Keratinocyte (primary cell): ENCODE data around the gene TC2N. TPM values are rescaled to one million over a fixed set of nuclear protein-coding genes. Genes with fewer than 3 reads are reported as not detected.

ENCODE experiments used
- DNase-seq: peaks from one replicate; pipeline ENCODE4 v3.0.0-alpha.2; 2011; ENCODE audit warnings: low read depth, missing footprints, low spot score
- FAIRE-seq: peaks from 2 replicates; lab custom pipeline; 2011; peaks lifted over from hg19 to GRCh38; lab: Jason Lieb, UNC
- H2AFZ ChIP-seq: 2 replicates; pipeline ENCODE4 v1.6.0; 2012; ENCODE audit warnings: low read length, control low read depth, inconsistent platforms; ENCODE audit not compliant: control insufficient read depth
- H3K27ac ChIP-seq: 2 replicates; pipeline ENCODE4 v1.5.1; 2011; ENCODE audit warnings: low read length; ENCODE audit not compliant: control insufficient read depth, insufficient read depth
- H3K27me3 ChIP-seq: 3 replicates; pipeline ENCODE4 v1.6.0; 2011; ENCODE audit warnings: low read length; ENCODE audit not compliant: control insufficient read depth, insufficient read depth; ENCODE audit errors: extremely low read depth
- H3K36me3 ChIP-seq, 2 experiments: 2 replicates in 1 of 2; 3 replicates in 1 of 2; pipeline ENCODE4 v1.5.1; 2011; ENCODE audit warnings: low read length in 2 of 2, mild to moderate bottlenecking in 1 of 2; ENCODE audit not compliant: control insufficient read depth in 2 of 2, insufficient read depth in 2 of 2; ENCODE audit errors: extremely low read depth in 1 of 2
- H3K4me1 ChIP-seq: 3 replicates; pipeline ENCODE4 v1.5.1; 2011; ENCODE audit warnings: low read length; ENCODE audit not compliant: control insufficient read depth, insufficient read depth; ENCODE audit errors: extremely low read depth
- H3K4me2 ChIP-seq: 3 replicates; pipeline ENCODE4 v1.6.0; 2011; ENCODE audit warnings: low read depth, low read length; ENCODE audit not compliant: control insufficient read depth, insufficient read depth; ENCODE audit errors: extremely low read depth
- H3K4me3 ChIP-seq, 3 experiments: fragments of 200-600 bp in 1 of 3; sonication (generic) in 1 of 3; 2 replicates in 2 of 3; 3 replicates in 1 of 3; pipeline ENCODE4 v1.5.1; 2011 to 2016; ENCODE audit warnings: low read length in 3 of 3, mild to moderate bottlenecking in 3 of 3, control low read depth in 2 of 3, inconsistent platforms in 1 of 3, low read depth in 1 of 3, mixed read lengths in 1 of 3, mixed run types in 1 of 3, moderate library complexity in 1 of 3; ENCODE audit not compliant: control insufficient read depth in 2 of 3, insufficient read depth in 2 of 3; ENCODE audit errors: extremely low read depth in 1 of 3
- H3K79me2 ChIP-seq: 2 replicates; pipeline ENCODE4 v1.6.0; 2012; ENCODE audit warnings: low read length; ENCODE audit not compliant: control insufficient read depth, insufficient read depth
- H3K9ac ChIP-seq: 3 replicates; pipeline ENCODE4 v1.6.0; 2011; ENCODE audit warnings: low read length; ENCODE audit not compliant: control insufficient read depth, insufficient read depth; ENCODE audit errors: extremely low read depth
- H3K9me1 ChIP-seq: 3 replicates; pipeline ENCODE4 v1.6.0; 2011; ENCODE audit warnings: low read length; ENCODE audit not compliant: control insufficient read depth, insufficient read depth; ENCODE audit errors: extremely low read depth
- H3K9me3 ChIP-seq: 2 replicates; pipeline ENCODE4 v1.5.1; 2012; ENCODE audit warnings: low read depth, low read length; ENCODE audit not compliant: control insufficient read depth
- H4K20me1 ChIP-seq: 3 replicates; pipeline ENCODE4 v1.6.0; 2011; ENCODE audit warnings: low read length; ENCODE audit not compliant: control insufficient read depth, insufficient read depth; ENCODE audit errors: extremely low read depth
- EZH2 ChIP-seq: IDR thresholded peaks from one replicate; pipeline ENCODE4 v1.6.1; 2012; ENCODE audit warnings: inconsistent platforms, mild to moderate bottlenecking, low read length, moderate library complexity
- dilution Hi-C: fragments of 300-500 bp; cut with MboI; formaldehyde crosslinking; loops from one replicate; pipeline ENCODE4 v1.7.0; 2020; ENCODE audit warnings: low sequenced_read_pairs; ENCODE audit not compliant: extremely low pct_ligation_motif_present
- polyA plus RNA-seq, 5 experiments: library from polyadenylated mRNA; depleted of rRNA in 3 of 5; stranded (reverse) in 3 of 5; stranded (forward) in 1 of 5; unstranded in 1 of 5; fragments of >200 nt; gene quantifications; 1 replicate in 1 of 5; 2 replicates in 3 of 5; 3 replicates in 1 of 5; pipeline versions ENCODE4 v1.2.1 to v1.2.3, GENCODE V29; 2011 to 2012; ENCODE audit warnings: missing spikeins in 2 of 5, low read depth in 1 of 5, low replicate concordance in 1 of 5
- TF ChIP-seq, protein P1 (sequence below), 3 experiments: IDR thresholded peaks in 1 of 3; conservative IDR thresholded peaks in 1 of 3; optimal IDR thresholded peaks in 1 of 3; 2 replicates in 2 of 3; 3 replicates in 1 of 3; pipeline versions ENCODE3 to v1.5.1; 2011; ENCODE audit warnings: low read length in 3 of 3, mild to moderate bottlenecking in 3 of 3, moderate library complexity in 2 of 3, control low read depth in 1 of 3, inconsistent platforms in 1 of 3; ENCODE audit not compliant: insufficient read depth in 2 of 3; ENCODE audit errors: extremely low read depth in 1 of 3

TC2N gene
- polyA plus RNA-seq, 1 donor (not counting 4 experiments of a cell fraction or from before 2014, with no cell fraction given), result 22.6 TPM

- no peak within 1 kb of the TSS for H3K9ac ChIP-seq
- no peak within 1 kb of the TSS for H3K27ac ChIP-seq
- no peak within 1 kb of the TSS for H3K4me2 ChIP-seq
- DNase-seq (no peak), FAIRE-seq (no peak)
- H3K36me3 ChIP-seq, result no peaks in the 10 kb centered on the region
- H3K27me3 ChIP-seq, result no peaks in the 10 kb centered on the region
- no peaks in the 10 kb centered on the region for H3K9me1 ChIP-seq
- TF ChIP-seq EZH2, result no peak
- TF ChIP-seq, protein P1, sequence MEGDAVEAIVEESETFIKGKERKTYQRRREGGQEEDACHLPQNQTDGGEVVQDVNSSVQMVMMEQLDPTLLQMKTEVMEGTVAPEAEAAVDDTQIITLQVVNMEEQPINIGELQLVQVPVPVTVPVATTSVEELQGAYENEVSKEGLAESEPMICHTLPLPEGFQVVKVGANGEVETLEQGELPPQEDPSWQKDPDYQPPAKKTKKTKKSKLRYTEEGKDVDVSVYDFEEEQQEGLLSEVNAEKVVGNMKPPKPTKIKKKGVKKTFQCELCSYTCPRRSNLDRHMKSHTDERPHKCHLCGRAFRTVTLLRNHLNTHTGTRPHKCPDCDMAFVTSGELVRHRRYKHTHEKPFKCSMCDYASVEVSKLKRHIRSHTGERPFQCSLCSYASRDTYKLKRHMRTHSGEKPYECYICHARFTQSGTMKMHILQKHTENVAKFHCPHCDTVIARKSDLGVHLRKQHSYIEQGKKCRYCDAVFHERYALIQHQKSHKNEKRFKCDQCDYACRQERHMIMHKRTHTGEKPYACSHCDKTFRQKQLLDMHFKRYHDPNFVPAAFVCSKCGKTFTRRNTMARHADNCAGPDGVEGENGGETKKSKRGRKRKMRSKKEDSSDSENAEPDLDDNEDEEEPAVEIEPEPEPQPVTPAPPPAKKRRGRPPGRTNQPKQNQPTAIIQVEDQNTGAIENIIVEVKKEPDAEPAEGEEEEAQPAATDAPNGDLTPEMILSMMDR (optimal IDR thresholded peaks at IDR 0.05 in 1 of 3, IDR thresholded peaks at IDR 0.05 in 1 of 3, conservative IDR thresholded peaks at IDR 0.05 in 1 of 3; ENCODE audit: extremely low read depth in 1 of 3, insufficient read depth in 2 of 3, low read length in 3 of 3), result no peak
- H3K9me3 ChIP-seq, result no peaks in the 10 kb centered on the region
- H3K4me1 ChIP-seq, result no peaks in the 10 kb centered on the region
- dilution Hi-C loops, result no loop called here
- no peaks in the 10 kb centered on the region for H3K79me2 ChIP-seq
- H3K4me3 ChIP-seq, result no peak within 1 kb of the TSS
- H4K20me1 ChIP-seq, result no peaks in the 10 kb centered on the region
- no peak within 1 kb of the TSS for H2AFZ ChIP-seq
Observed at GRCh38 chr14:91731986-91732385, 135.3 kb downstream of the TC2N start, which contains the start of gene CATSPERB. Gene CATSPERB (minus strand): TSS chr14:91732086. CDS start chr14:91729479, 2,607 bp downstream.

DNA sequence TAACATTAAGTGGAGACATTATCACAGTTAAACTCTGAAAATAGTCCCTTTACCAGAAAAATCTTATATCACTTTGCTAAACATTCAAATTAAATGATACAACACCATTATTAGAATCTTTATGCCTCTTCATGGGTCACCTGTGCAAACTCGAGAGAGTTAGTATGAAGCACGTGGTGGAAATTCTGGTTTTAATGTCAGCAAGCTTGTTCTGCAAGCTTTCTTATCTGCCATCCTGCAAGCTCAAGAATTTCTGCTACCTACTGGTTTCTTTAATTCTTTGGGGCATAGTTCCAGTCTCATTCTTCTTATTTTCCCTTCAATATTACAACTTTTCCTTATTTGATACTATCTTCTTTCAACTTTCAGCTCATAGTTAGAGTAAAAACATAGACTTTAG lies 136.3 kb downstream of the TC2N start:
- TF ChIP-seq EZH2, result no peak
- TF ChIP-seq, protein P1 (optimal IDR thresholded peaks at IDR 0.05 in 1 of 3, IDR thresholded peaks at IDR 0.05 in 1 of 3, conservative IDR thresholded peaks at IDR 0.05 in 1 of 3; ENCODE audit: extremely low read depth in 1 of 3, insufficient read depth in 2 of 3, low read length in 3 of 3), result no peak
- H3K27me3 ChIP-seq, result no peaks in the 10 kb centered on the region
- no peaks in the 10 kb centered on the region for H3K9me1 ChIP-seq
- no peak overlapping the region for H3K27ac ChIP-seq
- H3K79me2 ChIP-seq, result no peaks in the 10 kb centered on the region
- no peak overlapping the region for H2AFZ ChIP-seq
- FAIRE-seq (no peak), DNase-seq (no peak)
- H3K4me2 ChIP-seq, result no peak overlapping the region
- no peak overlapping the region for H3K4me3 ChIP-seq
- no peak overlapping the region for H3K9ac ChIP-seq
- H3K9me3 ChIP-seq, result no peaks in the 10 kb centered on the region
- H3K36me3 ChIP-seq, result no peaks in the 10 kb centered on the region
- no peaks in the 10 kb centered on the region for H4K20me1 ChIP-seq
- dilution Hi-C loops, result no loop called here
- H3K4me1 ChIP-seq, result no peaks in the 10 kb centered on the region
